GM18858 (cell line): ENCODE data around the gene DNAJC5G.
"Not testable (repeated sequence)": the region's sequence is repeated elsewhere in the genome, so short reads cannot be mapped to it uniquely, and the experiment has no call there.

Experiments
- ATAC-seq: cut with Tn5 transposase; IDR thresholded peaks from one replicate; pipeline ENCODE4 v1.9.1; 2021; ENCODE audit not compliant: unreplicated experiment

Gene DNAJC5G

DNA sequence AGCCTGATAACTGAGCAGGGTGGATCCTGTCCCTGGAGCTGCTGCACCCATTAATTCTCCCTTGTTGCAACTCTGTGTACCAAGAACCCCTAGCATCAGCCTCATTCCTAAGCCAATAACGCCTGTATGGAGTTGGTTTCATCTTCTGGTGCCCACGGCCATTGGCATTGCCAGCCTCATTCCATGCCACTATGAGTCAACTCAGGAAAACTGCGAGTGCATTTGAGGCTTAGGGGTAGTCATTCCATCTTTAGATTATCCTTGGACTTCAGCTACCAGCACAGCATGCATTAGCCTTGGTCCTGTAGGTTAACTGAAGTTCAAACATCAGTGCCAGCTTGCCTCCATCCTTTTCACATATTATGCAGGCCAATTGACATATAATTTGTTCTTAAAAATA, 5.6 kb downstream of the DNAJC5G start:
- no peak for ATAC-seq

DNA sequence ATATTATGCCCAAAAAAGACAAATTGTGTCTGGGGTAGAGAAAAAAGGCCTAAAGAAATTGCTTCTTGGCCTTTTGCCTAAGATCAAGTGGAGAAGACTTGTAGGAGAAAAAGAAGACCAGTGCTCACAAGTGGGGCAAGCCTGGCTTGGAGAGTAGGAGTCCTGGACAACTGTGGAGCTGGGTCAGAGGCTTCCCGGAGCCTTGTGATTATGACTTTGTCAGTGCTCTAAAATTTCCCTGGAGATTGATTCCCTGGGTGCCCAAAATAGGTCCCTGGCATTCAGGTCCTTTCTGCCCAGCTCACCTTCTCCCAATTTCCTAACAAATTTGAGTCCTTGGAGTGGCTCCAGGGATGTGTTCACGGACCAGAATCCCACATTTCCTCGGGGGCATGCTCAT, 6.2 kb downstream of the DNAJC5G start:
- ATAC-seq: no peak

DNA sequence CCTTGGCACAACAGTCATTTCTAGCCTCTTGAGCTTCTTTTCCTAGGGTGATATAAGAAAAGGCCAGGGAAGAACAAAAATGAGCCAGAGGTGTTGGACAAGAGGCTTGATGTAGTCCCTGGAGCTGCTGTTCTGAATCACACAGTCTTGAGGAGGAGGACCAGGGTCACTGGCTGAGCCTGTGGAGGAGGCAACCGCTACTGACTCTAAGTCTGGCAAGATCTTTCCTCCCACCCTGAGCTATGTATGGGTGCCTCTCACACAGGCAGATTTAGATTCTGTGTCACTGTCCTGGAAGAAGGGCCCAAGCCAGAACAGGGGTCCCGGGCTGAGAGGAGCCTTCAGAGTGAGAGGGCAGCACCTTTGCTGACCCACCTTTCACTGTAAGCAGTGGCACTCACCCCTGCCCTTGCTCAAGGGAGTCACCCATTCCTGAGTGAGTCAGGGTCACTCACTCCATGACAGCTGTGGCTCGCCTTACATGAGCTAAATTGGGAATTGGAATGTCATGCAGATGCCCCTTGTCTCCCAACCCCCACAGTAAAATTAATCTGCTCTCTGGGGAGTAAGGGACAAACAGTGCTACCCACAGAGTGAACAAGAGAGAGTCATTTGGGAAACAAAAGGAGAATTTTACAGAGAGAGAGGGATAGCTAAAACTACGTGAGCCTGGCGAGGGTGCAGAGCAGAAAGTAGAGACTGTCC, 6.8 kb downstream of the DNAJC5G start, which contains the start of gene TRIM54:
TRIM54 (plus strand) TSS at position 575 of the 705 bp plus-strand sequence. CDS start 303 bp downstream, outside the sequence.
- ATAC-seq: no peak

DNA sequence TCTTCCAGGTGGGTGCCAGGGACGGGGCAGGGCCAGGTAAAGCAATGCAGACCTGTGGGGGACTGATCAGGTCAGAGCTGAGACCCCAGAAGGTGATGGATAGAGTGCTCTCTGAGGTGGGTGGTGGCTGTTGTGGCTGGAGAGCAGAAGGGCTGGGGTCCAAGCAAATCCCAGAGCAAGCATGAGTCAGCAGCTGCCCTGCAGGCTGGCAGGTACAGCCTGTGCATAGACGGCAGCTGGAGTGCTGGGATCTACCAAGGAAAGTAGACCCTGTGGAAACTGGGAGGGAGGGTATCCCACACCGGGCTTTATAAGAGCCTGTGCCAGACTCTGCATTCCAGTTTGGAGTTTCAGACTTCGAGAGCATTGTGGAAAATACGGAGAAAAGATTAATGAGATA, 7.7 kb downstream of the DNAJC5G start:
- no peak for ATAC-seq

DNA sequence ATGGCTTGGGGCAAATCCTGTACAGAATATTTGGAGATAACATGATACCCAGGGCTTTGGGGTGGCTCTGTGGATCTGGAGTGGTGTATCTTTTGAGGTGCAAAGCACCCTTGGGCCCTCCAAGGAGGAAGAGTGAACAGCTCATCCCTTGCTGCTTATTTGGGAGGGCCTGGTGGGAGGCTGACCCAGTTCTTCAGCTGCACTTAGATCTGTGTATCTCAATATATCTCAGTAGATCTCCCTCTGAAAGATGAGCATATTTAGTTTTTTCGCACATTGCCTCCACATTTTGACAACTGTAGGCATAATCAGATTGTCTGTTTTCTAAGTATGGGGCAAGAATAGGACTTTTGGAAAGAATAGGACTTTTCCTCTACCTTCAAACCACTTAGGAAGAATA, 9.8 kb downstream of the DNAJC5G start:
- no peak for ATAC-seq

DNA sequence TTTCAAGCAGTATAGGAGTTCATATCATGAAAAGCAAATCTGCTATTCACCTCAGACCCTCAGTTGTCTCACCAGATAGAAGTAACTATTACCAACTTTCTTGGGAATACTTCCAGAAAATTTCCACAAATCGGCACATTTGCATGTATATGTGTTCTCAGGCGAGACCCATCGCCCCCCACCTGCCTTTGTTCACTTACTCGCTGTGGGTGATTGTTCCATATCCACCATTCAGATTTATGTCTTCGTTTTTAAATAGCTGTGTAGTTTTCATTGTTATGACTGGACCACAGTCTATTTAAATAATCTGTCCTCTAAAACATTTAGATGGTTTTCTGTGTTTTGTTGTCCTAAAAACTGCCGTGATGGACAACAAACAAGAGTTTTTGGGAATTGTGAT, 10.2 kb downstream of the DNAJC5G start:
- ATAC-seq: no peak

DNA sequence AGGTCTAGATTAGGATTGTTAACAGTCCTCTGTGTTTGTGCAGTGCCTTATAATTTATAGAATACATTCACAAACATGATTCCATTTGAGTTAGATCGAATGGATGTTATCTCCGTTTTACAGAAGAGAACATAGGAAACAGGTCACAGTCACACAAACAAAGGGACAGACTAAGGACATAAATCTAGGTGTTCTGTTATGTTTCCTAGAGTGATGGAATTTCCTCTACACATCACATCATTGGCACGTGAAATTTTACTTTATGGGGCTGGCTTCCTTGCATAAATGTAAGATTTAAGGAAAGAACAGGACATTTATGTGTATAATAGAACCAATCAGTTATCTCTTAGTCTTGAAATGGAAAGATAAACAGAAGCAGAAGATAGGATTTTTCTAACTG, 13.4 kb downstream of the DNAJC5G start:
- no peak for ATAC-seq

DNA sequence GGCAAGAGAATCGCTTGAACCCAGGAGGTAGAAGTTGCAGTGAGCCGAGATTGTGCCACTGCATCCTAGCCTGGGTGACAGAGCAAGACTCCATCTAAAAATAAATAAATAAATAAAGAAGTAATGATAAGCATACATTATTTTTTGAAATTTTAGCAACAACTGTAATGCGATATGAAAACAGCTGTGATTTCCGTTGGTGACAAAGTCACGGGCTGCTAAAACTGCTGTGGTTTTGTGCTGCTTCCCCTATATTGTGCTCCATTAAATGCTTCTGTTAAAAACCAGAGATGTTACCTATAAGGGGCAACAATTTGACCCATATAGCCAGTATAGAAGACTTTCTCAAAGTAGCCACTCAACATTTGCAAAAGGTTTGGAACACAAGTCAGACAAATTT, 15.3 kb downstream of the DNAJC5G start:
- ATAC-seq: no peak

DNA sequence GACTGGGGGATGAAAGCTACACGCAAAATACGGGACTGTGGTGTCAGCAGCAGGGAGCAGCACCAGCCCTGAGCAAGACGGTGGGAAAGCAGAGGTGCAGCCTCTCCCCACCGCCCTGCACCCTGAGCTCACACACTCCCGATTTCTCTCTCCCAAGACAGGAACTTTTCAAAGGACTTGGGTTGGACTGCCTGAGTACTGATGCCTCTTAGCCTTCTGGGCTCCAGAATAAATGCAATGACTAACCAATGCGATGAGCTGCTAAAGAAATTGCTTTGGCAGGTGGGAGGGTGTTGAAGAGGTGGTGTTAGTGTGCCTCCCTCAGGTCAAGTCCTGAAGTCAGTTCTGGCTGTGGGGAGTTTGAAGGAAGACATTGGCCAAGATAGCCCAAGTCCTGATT, 16.6 kb downstream of the DNAJC5G start:
- no peak for ATAC-seq

DNA sequence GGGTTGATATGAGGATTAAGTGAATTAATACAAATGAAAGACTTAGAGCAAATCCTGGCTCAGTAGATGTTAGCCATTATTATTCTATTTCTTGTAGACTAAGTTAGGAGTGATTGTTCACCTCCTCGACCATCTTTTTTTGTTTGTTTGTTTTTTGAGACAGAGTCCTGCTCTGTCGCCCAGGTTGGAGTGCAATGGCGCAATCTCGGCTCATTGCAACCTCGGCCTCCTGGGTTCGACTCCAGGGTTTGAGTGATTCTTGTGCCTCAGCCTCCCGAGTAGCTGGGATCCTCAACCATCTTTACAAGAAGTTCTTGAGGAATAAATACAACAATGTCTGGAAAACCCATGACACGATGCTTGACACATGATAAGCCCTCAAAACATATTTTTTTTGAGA, 19.7 kb downstream of the DNAJC5G start:
- ATAC-seq: no peak

DNA sequence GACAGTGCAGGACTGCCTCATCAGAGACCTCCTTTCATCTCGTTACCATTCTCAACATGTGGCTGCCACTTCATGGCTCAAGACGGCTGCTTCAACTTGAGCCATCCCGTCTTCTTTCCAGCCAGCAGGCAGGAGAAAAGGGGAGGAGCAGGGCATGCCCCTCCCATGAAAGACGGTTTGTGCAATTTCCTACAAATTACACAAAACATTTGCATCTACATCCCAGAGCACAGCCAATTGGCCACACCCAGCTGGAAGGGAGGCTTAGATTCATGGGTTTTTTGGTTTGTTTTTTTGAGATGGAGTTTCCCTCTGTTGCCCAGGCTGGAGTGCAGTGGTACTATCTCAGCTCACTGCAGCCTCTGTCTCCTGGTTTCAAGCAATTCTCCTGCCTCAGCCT, 21.2 kb downstream of the DNAJC5G start:
- no peak for ATAC-seq

DNA sequence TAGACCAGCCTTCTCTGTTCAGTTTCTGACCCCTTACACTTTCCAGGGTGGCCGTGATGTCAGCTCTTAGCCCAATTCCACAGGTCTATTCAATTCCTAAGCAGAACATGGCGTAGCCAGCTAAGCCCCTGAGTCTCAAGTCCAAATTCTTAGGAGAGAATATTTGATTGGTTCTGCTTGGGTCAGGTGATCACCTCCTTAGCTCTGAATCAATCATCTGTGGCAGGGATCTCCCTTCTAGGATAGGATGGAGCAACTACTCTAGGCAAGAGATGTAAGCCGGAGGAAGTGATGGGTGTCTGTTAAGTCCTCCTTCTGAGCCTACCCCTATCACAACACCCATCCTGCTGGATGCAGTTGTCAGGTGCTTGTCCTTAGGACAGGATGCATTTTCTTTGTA, 22.0 kb downstream of the DNAJC5G start:
- no peak for ATAC-seq

DNA sequence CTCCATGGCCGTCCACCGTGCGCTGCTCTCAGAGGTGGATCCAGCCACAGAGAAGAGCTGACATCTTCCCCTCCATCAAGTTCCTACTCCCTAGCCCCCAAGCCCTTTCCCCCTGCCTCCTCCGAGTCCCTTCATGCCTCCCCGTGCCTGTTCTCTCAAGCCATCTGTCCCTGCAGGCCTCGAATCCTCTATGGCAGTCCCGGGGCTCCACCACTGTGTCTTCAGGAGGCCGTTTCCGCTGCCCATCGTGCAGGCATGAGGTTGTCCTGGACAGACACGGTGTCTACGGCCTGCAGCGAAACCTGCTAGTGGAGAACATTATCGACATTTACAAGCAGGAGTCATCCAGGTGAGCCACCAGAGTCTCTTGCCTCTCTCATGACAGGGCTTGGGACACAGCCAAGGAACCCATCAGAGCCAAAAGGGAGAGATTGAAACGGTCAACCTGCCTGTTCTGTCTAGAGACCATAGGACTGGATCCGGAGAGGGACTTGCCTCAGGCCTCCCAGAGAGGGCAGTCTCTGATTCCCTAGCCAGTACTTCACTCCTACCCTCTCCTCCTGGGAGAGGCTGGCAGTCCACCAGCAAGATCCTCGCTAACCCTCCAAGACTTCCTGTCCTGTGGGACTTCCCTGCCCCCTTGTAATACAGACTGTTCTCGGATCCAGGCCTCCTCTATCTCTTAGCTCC, 23.3 kb downstream of the DNAJC5G start:
- no peak for ATAC-seq

DNA sequence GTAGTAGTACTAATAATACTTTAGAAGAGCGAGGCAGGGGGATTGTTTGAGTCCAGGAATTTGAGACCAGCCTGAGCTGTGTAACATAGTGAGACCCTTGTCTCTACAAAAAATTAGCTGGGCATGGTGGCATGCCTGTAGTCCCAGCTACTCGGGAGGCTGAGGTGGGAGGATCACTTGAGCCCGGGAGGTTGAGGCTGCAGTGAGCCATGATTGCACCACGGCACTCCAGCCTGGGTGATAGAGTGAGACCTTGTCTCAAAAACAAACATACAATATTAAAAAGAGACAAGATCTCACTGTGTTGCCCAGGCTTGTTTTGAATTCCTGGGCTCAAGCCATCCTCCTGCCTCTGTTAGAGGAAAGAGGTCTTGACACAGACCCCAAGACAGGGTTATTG, 25.4 kb downstream of the DNAJC5G start:
- not testable (repeated sequence) for ATAC-seq

DNA sequence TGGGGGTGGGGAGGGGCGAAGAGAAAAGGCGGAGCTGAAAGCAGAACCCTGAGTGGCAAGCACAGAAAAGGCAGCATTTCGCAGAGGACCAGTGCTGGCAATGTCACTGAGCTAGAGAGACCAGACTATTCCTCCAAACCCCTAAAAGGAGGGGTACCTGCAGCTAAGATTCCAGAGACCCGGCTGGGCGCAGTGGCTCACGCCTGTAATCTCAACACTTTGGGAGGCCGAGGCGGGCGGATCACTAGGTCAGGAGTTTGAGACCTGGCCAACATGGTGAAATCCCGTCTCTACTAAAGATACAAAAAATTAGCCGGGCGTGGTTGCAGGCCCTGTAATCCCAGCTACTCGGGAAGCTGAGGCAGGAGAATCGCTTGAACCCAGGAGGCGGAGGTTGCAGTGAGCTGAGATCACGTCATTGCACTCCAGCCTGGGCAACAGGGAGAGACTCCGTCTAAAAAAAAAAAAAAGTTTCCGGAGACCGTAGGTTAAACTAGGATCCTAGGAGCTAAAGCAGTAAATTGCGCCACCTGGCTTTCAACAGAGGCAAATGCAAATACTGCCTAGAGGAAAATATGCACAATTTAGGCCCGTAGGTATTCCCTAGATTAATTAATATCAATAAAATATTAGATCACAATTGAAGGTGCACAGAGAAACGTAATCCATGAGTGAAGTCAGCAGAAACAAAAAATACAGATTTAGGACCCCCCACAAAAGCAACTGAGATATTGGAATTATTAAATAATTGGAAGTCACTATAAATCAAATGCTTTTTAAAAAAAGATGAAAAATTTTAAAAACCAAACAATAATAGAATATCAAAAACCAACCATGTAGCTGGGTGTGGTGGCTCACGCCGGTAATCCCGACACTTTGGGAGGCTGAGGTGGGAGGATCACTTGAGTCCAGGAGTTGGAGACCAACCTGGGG, 28.1 kb downstream of the DNAJC5G start:
- no peak for ATAC-seq

DNA sequence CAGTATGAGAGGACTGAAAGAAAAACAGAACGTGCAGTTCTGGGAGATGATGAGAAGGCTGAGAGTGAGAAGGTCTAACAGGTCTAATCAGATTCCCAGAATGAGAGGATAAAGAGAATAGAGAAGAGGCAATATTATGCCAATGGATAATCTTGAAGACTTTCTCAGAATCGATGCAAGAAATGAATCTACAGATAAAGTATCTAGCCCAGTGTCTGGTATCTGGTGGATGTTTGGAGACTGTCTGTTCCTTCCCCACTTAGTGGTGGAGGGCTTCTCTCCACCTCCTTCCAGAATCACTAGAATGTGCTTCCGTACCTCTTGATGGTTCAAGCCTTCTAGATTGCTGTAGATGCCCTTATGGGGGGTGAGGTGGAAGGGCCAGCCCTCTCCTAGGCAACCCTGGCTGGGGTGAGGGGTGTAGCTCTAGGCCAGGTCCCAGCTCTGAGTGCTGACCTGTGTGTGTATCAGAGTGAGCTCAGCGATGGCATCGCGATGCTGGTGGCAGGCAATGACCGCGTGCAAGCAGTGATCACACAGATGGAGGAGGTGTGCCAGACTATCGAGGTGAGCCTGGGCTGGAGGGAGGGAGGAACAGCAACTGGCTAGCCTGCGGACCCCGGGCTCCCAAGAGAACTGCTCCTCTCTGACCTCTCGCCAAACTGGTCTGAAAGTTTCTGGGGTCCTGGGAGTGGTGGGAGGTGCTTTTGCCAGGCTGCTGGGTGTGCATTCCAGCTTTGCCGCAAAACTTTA, 29.4 kb downstream of the DNAJC5G start:
- ATAC-seq: no peak

DNA sequence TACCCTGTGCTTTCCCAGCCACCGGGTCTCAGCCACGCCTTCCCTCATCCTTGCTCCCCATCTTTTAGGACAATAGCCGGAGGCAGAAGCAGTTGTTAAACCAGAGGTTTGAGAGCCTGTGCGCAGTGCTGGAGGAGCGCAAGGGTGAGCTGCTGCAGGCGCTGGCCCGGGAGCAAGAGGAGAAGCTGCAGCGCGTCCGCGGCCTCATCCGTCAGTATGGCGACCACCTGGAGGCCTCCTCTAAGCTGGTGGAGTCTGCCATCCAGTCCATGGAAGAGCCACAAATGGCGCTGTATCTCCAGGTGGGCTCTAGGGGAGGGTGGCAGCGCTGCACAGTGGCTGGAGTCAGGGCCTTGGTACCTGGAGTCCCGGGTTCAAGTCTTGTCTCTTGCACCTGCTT, 30.3 kb downstream of the DNAJC5G start:
- no peak for ATAC-seq

DNA sequence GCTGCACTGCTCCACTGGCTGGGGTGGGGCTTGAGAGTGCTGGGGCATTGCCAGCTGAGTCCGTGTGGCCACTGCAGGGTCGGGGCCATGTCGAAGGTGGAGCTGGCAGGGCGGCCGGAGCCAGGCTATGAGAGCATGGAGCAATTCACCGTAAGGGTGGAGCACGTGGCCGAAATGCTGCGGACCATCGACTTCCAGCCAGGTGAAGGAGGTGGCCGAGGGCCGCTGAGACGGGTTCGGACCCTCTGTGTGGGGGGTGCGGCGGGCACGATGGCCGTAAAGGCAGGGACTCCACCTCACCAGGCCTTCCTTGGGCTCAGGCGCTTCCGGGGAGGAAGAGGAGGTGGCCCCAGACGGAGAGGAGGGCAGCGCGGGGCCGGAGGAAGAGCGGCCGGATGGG, 30.9 kb downstream of the DNAJC5G start:
- no peak for ATAC-seq

DNA sequence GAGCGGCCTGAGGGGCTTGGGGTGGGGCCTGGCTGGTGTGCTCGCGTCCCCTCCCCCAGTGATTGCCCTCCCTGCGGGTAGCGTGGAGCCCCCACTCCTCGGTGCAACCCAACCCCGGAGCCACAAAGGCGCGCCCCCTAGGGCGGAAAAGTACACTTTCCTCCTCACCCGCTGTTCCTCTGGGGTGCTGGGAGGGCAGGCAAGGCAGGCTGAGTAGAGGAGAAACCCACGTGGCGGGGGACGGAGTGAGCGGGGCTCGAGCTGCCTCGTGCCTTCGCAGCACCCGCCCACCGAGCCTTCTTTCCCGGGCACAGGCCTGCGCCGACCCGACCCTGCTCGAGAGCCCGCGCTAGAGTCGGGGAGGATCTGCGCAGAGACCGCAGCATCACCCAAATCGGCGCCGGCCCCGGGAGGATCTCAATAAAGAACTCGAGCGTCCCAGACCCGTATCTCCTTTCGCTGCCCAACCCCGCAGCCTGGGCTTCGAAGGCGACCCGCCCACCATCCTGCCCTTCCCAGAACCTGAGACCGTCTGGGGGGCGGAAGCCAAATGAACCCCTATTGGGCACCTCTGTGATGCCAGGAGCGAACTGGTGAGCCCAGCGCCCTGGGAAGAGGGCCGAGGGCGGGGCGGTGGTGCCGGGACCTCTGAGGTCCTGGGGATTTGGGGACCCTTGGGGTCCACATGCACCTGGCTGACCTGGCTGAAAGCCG, 31.5 kb downstream of the DNAJC5G start:
- no peak for ATAC-seq

DNA sequence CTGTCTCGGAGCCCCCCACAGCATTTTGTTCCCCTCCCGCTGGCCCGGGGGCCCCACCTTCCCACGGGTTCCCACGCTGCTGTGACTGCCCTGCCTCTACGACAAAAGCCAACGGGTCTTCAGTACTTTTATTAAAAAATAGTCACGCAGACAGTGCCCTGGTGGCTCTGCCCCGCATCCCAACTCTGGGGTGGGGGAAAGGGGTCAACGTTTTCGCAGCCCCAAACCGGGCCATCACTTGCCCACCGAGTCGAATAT, 32.0 kb downstream of the DNAJC5G start:
- no peak for ATAC-seq
